ENCODE results near the gene C4orf17. TPM values are rescaled to one million over a fixed set of nuclear protein-coding genes. Genes with fewer than 3 reads are reported as not detected.

C4orf17 gene
- total RNA-seq, 2 donors from 2014 or later: 2.0 TPM; not detected in 1

- Histone ChIP-seq H3K4me1 (replicated peaks) (no peaks in the 10 kb centered on the region), H3K27ac (no peak overlapping the region), H3K9me3 (no peaks in the 10 kb centered on the region), H3K36me3 (no peaks in the 10 kb centered on the region), H3K27me3 (replicated peaks; ENCODE audit: insufficient read depth) (no peaks in the 10 kb centered on the region), H3K4me3 (no peak overlapping the region)
- TF ChIP-seq, protein P1, sequence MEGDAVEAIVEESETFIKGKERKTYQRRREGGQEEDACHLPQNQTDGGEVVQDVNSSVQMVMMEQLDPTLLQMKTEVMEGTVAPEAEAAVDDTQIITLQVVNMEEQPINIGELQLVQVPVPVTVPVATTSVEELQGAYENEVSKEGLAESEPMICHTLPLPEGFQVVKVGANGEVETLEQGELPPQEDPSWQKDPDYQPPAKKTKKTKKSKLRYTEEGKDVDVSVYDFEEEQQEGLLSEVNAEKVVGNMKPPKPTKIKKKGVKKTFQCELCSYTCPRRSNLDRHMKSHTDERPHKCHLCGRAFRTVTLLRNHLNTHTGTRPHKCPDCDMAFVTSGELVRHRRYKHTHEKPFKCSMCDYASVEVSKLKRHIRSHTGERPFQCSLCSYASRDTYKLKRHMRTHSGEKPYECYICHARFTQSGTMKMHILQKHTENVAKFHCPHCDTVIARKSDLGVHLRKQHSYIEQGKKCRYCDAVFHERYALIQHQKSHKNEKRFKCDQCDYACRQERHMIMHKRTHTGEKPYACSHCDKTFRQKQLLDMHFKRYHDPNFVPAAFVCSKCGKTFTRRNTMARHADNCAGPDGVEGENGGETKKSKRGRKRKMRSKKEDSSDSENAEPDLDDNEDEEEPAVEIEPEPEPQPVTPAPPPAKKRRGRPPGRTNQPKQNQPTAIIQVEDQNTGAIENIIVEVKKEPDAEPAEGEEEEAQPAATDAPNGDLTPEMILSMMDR (IDR thresholded peaks at IDR 0.05): no peak
- intact Hi-C loops (cut with DNase I): no loop called here
- DNase-seq (ENCODE audit: low spot score): no peak
- 33% methylated on average over 6 of the region's 6 CpGs for WGBS
Observed at GRCh38 chr4:99572527-99573240, 61.9 kb downstream of the C4orf17 start.

DNA sequence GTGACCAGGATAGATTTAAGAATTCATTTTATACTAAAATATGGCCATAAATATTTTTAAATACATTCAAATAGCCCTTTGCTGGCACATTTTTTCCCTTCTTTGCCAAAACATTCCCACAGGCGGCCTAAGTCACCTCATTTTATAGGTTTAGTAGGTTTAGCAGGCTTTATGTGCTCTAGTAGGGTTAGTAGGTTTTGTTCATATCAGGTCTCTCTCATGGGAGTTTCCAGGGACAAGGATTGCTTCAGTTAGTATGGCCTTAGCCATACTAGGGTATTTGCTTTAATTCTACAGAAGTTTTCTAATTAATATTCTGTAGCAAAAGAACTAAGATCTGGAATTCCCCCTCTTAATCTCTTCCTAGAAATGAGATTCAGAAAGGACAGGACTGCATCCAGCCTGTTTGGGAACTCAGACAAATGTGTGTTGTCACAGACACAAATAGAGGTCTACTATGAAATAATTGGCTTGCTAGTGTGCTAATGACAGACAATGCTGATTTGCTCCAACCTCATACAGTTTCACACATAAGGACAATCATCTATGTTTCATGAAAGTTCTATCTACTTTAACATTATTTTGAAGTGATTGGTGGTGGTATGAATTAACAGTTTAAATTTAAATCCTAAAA, 63.0 kb downstream of the C4orf17 start:
- DNase-seq (ENCODE audit: low spot score): no peak
- TF ChIP-seq, protein P1 (IDR thresholded peaks at IDR 0.05): no peak
- Histone ChIP-seq H3K27ac (no peak overlapping the region), H3K9me3 (no peaks in the 10 kb centered on the region), H3K4me3 (no peak overlapping the region), H3K4me1 (replicated peaks) (no peaks in the 10 kb centered on the region), H3K27me3 (replicated peaks; ENCODE audit: insufficient read depth) (no peaks in the 10 kb centered on the region), H3K36me3 (no peaks in the 10 kb centered on the region)
- intact Hi-C loops (cut with DNase I): no loop called here
- 70% methylated on average over 1 of the region's 1 CpG for WGBS

DNA sequence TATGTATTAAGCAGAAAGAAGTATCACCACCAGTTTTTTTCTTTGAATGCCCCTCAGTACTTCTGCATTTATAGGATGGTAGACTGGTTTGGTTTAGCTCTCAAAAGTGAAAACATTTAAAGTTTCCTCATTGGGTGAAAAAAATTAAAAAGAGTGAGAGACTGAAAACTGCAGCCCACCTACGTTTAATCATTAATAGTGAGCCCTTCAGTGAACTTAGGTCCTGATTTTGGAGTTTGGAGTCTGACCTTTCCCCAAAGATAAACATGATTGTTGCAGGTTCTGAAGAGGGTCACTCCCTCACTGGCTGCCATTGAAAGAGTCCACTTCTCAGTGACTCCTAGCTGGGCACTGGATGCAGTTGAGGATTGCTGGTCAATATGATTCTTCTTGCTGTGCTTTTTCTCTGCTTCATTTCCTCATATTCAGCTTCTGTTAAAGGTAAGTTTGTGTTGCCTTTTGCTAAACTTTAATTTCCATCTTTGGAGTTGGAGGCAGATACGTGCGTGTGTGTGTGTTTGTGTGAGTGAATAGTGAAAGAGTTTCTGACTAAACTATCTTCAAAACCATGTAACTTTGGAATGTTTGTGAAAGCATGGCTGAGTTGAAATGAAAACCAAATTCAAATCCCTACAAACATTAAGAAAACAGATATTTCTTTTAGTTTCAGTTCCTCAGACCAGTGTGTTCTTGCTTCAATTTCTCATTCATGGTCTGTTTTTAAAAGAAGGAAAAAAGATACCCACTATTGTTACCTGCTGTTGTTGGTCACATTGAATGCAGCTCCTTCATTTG, 63.9 kb downstream of the C4orf17 start, which contains the start of gene MTTP:
Gene MTTP (plus strand): TSS at position 295 of the 795 bp plus-strand sequence. CDS start 86 bp downstream, at position 381.
- intact Hi-C loops (cut with DNase I): no loop called here
- H3K4me1 ChIP-seq (replicated peaks): no peaks in the 10 kb centered on the region
- no peaks in the 10 kb centered on the region for H3K27me3 ChIP-seq (replicated peaks; ENCODE audit: insufficient read depth)
- no peak within 1 kb of the TSS for H3K4me3 ChIP-seq
- 69% methylated on average over 3 of the region's 3 CpGs for WGBS
- no peak for DNase-seq (ENCODE audit: low spot score)
- H3K27ac ChIP-seq: no peak within 1 kb of the TSS
- H3K36me3 ChIP-seq: no peaks in the 10 kb centered on the region
- H3K9me3 ChIP-seq: no peaks in the 10 kb centered on the region
- TF ChIP-seq, protein P1 (IDR thresholded peaks at IDR 0.05): no peak
- TF ChIP-seq POLR2A (IDR thresholded peaks at IDR 0.05) (no peak), POLR2AphosphoS5 (IDR thresholded peaks at IDR 0.05) (no peak)

DNA sequence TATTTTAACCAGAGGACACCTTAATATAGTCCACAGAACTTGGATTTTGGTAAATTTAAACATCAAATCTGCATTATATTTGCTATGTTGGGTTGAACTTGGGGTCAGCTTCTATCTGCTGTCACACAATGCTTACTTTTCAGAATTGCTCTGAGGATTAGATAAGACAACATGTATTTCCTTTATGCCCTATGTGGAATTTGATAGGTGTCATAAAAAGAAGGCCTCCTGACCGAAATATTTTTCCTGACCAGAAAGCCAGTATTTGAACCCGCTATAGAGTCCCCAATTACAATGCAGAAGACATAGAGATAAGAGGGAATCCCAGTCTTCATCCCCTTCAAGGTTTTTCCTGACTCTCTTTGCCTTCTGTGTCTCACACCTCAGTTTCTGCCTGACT, 67.9 kb downstream of the C4orf17 start:
- Histone ChIP-seq H3K4me3 (no peak overlapping the region), H3K4me1 (replicated peaks) (no peaks in the 10 kb centered on the region), H3K27me3 (replicated peaks; ENCODE audit: insufficient read depth) (no peaks in the 10 kb centered on the region), H3K27ac (no peak overlapping the region), H3K9me3 (no peaks in the 10 kb centered on the region), H3K36me3 (no peaks in the 10 kb centered on the region)
- DNase-seq (ENCODE audit: low spot score): no peak
- intact Hi-C loops (cut with DNase I): no loop called here
- WGBS: 86% methylated on average over 2 of the region's 2 CpGs
- TF ChIP-seq POLR2AphosphoS5 (IDR thresholded peaks at IDR 0.05) (no peak), POLR2A (IDR thresholded peaks at IDR 0.05) (no peak)
- TF ChIP-seq, protein P1 (IDR thresholded peaks at IDR 0.05): no peak

Data from prostate gland (tissue), 2 donors.